Gastrocnemius medialis (tissue), 4 donors: Measurements from ENCODE around the gene STON1. TPM values are rescaled to one million over a fixed set of nuclear protein-coding genes. Genes with fewer than 3 reads are reported as not detected.

Experiments used
- ATAC-seq, 2 donors: fragments of 150-250 bp; one replicate each; pipeline ENCODE4 v1.9.1; 2016
- DNase-seq, 2 donors: peaks; one replicate each; pipeline ENCODE4 v3.0.0-alpha.2; 2019
- H3K27ac ChIP-seq, 4 donors: fragments of 200-600 bp; sonication (generic); 1 replicate in 1 of 4; 2 replicates in 3 of 4; pipeline ENCODE4 v1.5.1; 2016 to 2018; ENCODE audit warnings: mild to moderate bottlenecking in 2 of 4, moderate library complexity in 1 of 4
- H3K27me3 ChIP-seq, 3 donors: fragments of 200-600 bp; sonication (generic) in 2 of 3; 1 replicate in 1 of 3; 2 replicates in 2 of 3; pipeline versions ENCODE4 v1.5.1 to v1.6.0; 2016 to 2019; ENCODE audit warnings: mild to moderate bottlenecking in 1 of 3, moderate library complexity in 1 of 3
- H3K36me3 ChIP-seq, 2 donors: fragments of 200-600 bp; sonication (generic) in 1 of 2; one replicate each; pipeline ENCODE4 v1.5.1; 2017 to 2018
- H3K4me1 ChIP-seq, 2 donors: fragments of 200-600 bp; sonication (generic) in 1 of 2; one replicate each; pipeline ENCODE4 v1.5.1; 2016 to 2017; ENCODE audit warnings: mild to moderate bottlenecking in 2 of 2
- H3K4me3 ChIP-seq, 4 donors: fragments of 200-600 bp; sonication (generic) in 3 of 4; 1 replicate in 1 of 4; 2 replicates in 3 of 4; pipeline ENCODE4 v1.5.1; 2016 to 2019; ENCODE audit warnings: mild to moderate bottlenecking in 2 of 4
- H3K9me3 ChIP-seq, 3 donors: fragments of 200-600 bp; sonication (generic) in 2 of 3; 1 replicate in 1 of 3; 2 replicates in 2 of 3; pipeline ENCODE4 v1.5.1; 2016 to 2019
- CTCF ChIP-seq, 5 experiments: fragments of 450-650 bp in 3 of 5; fragments of 200-600 bp in 2 of 5; sonication (generic) in 2 of 5; IDR thresholded peaks in 4 of 5; conservative IDR thresholded peaks in 1 of 5; 1 replicate in 4 of 5; 2 replicates in 1 of 5; pipeline ENCODE4 v1.5.1; 2016 to 2019; ENCODE audit warnings: antibody characterized with exemption in 5 of 5, mild to moderate bottlenecking in 3 of 5, moderate library complexity in 3 of 5
- POLR2A ChIP-seq, 2 donors: fragments of 450-650 bp; IDR thresholded peaks; one replicate each; pipeline ENCODE4 v1.6.1; 2017; ENCODE audit warnings: antibody characterized with exemption in 2 of 2, mild to moderate bottlenecking in 2 of 2, moderate library complexity in 2 of 2
- in situ Hi-C, 4 donors: fragments of 200-750 bp; cut with MboI; loops; one replicate each; pipeline versions ENCODE4 v1.15.0 to v1.8.0; 2017; ENCODE audit warnings: low sequenced_read_pairs in 4 of 4
- intact Hi-C: fragments of 100-400 bp; cut with DNase I; formaldehyde crosslinking; loops from one replicate; pipeline ENCODE4 v1.15.1; 2023; ENCODE audit warnings: low total_unique reads
- total RNA-seq, 4 donors: library from RNA; depleted of rRNA; stranded (reverse); fragments of >200 nt; gene quantifications; one replicate each; pipeline versions ENCODE4 v1.1.0 to v1.2.3, GENCODE V29; 2016

Gene STON1
- total RNA-seq, 4 donors from 2014 or later: 2.6 to 5.2 (median 3.5) TPM

GRCh38 chr2:48578313-48578712, 48.4 kb downstream of the STON1 start:
- ATAC-seq (no peak), DNase-seq (no peak)
- no peaks in the 10 kb centered on the region for H3K9me3 ChIP-seq
- intact Hi-C loops (no loop called here), in situ Hi-C loops (no loop called here)
- no peaks in the 10 kb centered on the region for H3K27me3 ChIP-seq
- H3K27ac ChIP-seq: no peak overlapping the region
- no peaks in the 10 kb centered on the region for H3K36me3 ChIP-seq
- TF ChIP-seq POLR2A (IDR thresholded peaks at IDR 0.05) (no peak), CTCF (IDR thresholded peaks at IDR 0.05 in 4 of 5, conservative IDR thresholded peaks at IDR 0.05 in 1 of 5) (no peak)
- no peaks in the 10 kb centered on the region for H3K4me1 ChIP-seq
- no peak overlapping the region for H3K4me3 ChIP-seq

GRCh38 chr2:48583961-48584360, 54.0 kb downstream of the STON1 start:
- in situ Hi-C loops: loop anchor here in 1 of 4 donors (10.0 kb wide), 1 partner anchor 109 kb away; no protein-coding TSS in a partner anchor
- H3K27me3 ChIP-seq: no peaks in the 10 kb centered on the region
- intact Hi-C loops: no loop called here
- DNase-seq: no peak
- no peaks in the 10 kb centered on the region for H3K9me3 ChIP-seq
- no peak for ATAC-seq
- H3K4me3 ChIP-seq: no peak overlapping the region
- H3K4me1 ChIP-seq: no peaks in the 10 kb centered on the region
- no peaks in the 10 kb centered on the region for H3K36me3 ChIP-seq
- H3K27ac ChIP-seq: no peak overlapping the region
- TF ChIP-seq CTCF (IDR thresholded peaks at IDR 0.05 in 4 of 5, conservative IDR thresholded peaks at IDR 0.05 in 1 of 5) (no peak), POLR2A (IDR thresholded peaks at IDR 0.05) (no peak)

- in situ Hi-C loops (loop anchor here in 1 of 4 donors (10.0 kb wide), 1 partner anchor 110 kb away; no protein-coding TSS in a partner anchor), intact Hi-C loops (no loop called here)
- Histone ChIP-seq H3K27ac (no peak overlapping the region), H3K9me3 (no peaks in the 10 kb centered on the region), H3K36me3 (no peaks in the 10 kb centered on the region), H3K4me3 (no peak overlapping the region), H3K4me1 (no peaks in the 10 kb centered on the region), H3K27me3 (no peaks in the 10 kb centered on the region)
- ATAC-seq (no peak), DNase-seq (no peak)
- no peak for TF ChIP-seq POLR2A (IDR thresholded peaks at IDR 0.05)
- no peak for TF ChIP-seq CTCF (IDR thresholded peaks at IDR 0.05 in 4 of 5, conservative IDR thresholded peaks at IDR 0.05 in 1 of 5)
Measured at GRCh38 chr2:48584551-48584950, 54.6 kb downstream of the STON1 start.

- TF ChIP-seq CTCF (IDR thresholded peaks at IDR 0.05 in 4 of 5, conservative IDR thresholded peaks at IDR 0.05 in 1 of 5): no peak
- ATAC-seq: no peak
- intact Hi-C loops (no loop called here), in situ Hi-C loops (loop anchor here in 1 of 4 donors (10.0 kb wide), 1 partner anchor 112 kb away; no protein-coding TSS in a partner anchor)
- Histone ChIP-seq H3K36me3 (no peaks in the 10 kb centered on the region), H3K9me3 (no peaks in the 10 kb centered on the region), H3K27ac (no peak overlapping the region), H3K4me3 (no peak overlapping the region), H3K4me1 (no peaks in the 10 kb centered on the region), H3K27me3 (no peaks in the 10 kb centered on the region)
- no peak for DNase-seq
Measured at GRCh38 chr2:48586433-48586832, 56.5 kb downstream of the STON1 start.

- DNase-seq: no peak
- TF ChIP-seq CTCF (IDR thresholded peaks at IDR 0.05 in 4 of 5, conservative IDR thresholded peaks at IDR 0.05 in 1 of 5): no peak
- TF ChIP-seq POLR2A (IDR thresholded peaks at IDR 0.05): no peak
- no peaks in the 10 kb centered on the region for H3K27me3 ChIP-seq
- in situ Hi-C loops (loop anchor here in 1 of 4 donors (10.0 kb wide), 1 partner anchor 113 kb away; no protein-coding TSS in a partner anchor), intact Hi-C loops (no loop called here)
- no peaks in the 10 kb centered on the region for H3K4me1 ChIP-seq
- ATAC-seq: no peak
- H3K4me3 ChIP-seq: no peak overlapping the region
- no peak overlapping the region for H3K27ac ChIP-seq
- no peaks in the 10 kb centered on the region for H3K9me3 ChIP-seq
- H3K36me3 ChIP-seq: no peaks in the 10 kb centered on the region
Measured at GRCh38 chr2:48587560-48587959, 57.6 kb downstream of the STON1 start.
